Neutrophil (primary cell): Measurements from ENCODE around the gene SDK2.

Experiments
- H3K27ac ChIP-seq: fragments of 200-600 bp; sonication (generic); 2 replicates; pipeline ENCODE4 v1.5.1; 2016; ENCODE audit warnings: mild to moderate bottlenecking, moderate library complexity
- H3K27me3 ChIP-seq: fragments of 200-600 bp; sonication (generic); 2 replicates; pipeline ENCODE4 v1.6.0; 2016; ENCODE audit warnings: mild to moderate bottlenecking
- H3K36me3 ChIP-seq: fragments of 200-600 bp; sonication (generic); 2 replicates; pipeline ENCODE4 v1.5.1; 2017
- H3K4me1 ChIP-seq, 2 experiments: fragments of 200-600 bp in 1 of 2; sonication (generic) in 1 of 2; 1 replicate in 1 of 2; 2 replicates in 1 of 2; pipeline versions ENCODE4 v1.5.1 to v1.6.1; 2013 to 2016; ENCODE audit warnings: low read depth in 1 of 2, low read length in 1 of 2, mild to moderate bottlenecking in 1 of 2, moderate library complexity in 1 of 2; ENCODE audit not compliant: control insufficient read depth in 1 of 2, insufficient read depth in 1 of 2
- H3K4me3 ChIP-seq, 2 experiments: fragments of 200-600 bp in 1 of 2; sonication (generic) in 1 of 2; 1 replicate in 1 of 2; 2 replicates in 1 of 2; pipeline ENCODE4 v1.5.1; 2013 to 2016; ENCODE audit warnings: low read depth in 1 of 2, low read length in 1 of 2, mild to moderate bottlenecking in 1 of 2, moderate library complexity in 1 of 2
- H3K9me3 ChIP-seq: fragments of 200-600 bp; sonication (generic); 2 replicates; pipeline ENCODE4 v1.5.1; 2016
- TF ChIP-seq, protein P1 (sequence below): fragments of 200-600 bp; sonication (generic); IDR thresholded peaks from 2 replicates; pipeline ENCODE4 v1.5.1; 2016; ENCODE audit warnings: antibody characterized with exemption

The SDK2 gene

GRCh38 chr17:73643852-73644144 is 447 bp downstream of the SDK2 start:
- H3K27me3 ChIP-seq = peaks cover 98% of the 10 kb centered on the region
- no peaks in the 10 kb centered on the region for H3K36me3 ChIP-seq
- H3K9me3 ChIP-seq = no peaks in the 10 kb centered on the region
- H3K4me1 ChIP-seq = peaks cover 0 to 19% of the 10 kb centered on the region in 2 experiments
- no peak overlapping the region for H3K4me3 ChIP-seq
- TF ChIP-seq, protein P1, sequence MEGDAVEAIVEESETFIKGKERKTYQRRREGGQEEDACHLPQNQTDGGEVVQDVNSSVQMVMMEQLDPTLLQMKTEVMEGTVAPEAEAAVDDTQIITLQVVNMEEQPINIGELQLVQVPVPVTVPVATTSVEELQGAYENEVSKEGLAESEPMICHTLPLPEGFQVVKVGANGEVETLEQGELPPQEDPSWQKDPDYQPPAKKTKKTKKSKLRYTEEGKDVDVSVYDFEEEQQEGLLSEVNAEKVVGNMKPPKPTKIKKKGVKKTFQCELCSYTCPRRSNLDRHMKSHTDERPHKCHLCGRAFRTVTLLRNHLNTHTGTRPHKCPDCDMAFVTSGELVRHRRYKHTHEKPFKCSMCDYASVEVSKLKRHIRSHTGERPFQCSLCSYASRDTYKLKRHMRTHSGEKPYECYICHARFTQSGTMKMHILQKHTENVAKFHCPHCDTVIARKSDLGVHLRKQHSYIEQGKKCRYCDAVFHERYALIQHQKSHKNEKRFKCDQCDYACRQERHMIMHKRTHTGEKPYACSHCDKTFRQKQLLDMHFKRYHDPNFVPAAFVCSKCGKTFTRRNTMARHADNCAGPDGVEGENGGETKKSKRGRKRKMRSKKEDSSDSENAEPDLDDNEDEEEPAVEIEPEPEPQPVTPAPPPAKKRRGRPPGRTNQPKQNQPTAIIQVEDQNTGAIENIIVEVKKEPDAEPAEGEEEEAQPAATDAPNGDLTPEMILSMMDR = no peak
- H3K27ac ChIP-seq = no peak overlapping the region

DNA sequence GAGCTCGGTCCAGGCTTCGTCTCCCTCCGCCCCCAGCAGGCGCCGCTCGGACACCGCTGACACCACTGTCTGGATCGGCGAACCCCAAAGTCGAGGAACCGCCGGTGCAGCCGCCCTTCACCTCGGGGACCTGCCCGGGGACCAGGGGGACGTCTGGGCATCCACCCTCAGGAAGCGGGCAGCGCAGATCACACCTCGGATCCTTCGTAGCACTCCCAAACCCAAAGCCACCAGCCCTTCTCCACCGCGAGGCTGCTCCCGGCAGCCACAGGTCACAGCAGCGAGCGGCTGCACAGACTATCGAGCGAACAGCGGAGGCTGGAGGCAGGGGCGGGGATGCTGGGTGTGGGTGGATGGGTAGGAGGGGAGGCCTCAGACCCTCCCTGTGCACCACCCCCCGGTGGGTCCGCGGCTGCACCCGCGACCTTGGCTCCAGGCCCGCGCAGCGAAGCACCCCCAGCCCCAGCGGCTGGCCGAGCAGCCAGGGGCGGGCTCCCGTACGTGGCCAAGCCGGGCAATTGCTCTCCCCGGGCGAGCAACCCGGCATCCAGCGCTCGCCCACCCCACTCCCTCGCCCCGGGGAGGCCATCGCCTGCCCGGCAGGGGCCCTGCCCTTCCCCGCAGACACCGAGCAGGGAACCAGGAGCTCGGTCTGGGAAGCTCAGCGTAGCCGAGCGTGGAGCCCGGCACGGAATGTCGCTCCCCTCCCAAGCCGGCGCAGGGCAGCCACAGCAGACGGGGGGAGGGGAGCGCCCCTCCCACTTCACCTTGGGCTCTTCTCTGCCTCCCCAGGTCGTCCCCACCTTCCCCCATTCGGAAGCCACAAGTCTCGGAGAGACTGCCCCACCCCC is 1.0 kb downstream of the SDK2 start:
- peaks cover 0 to 19% of the 10 kb centered on the region in 2 experiments for H3K4me1 ChIP-seq
- H3K9me3 ChIP-seq = no peaks in the 10 kb centered on the region
- H3K4me3 ChIP-seq = no peak overlapping the region
- no peak overlapping the region for H3K27ac ChIP-seq
- H3K27me3 ChIP-seq = peaks cover 93% of the 10 kb centered on the region
- TF ChIP-seq, protein P1 = no peak
- no peaks in the 10 kb centered on the region for H3K36me3 ChIP-seq

DNA sequence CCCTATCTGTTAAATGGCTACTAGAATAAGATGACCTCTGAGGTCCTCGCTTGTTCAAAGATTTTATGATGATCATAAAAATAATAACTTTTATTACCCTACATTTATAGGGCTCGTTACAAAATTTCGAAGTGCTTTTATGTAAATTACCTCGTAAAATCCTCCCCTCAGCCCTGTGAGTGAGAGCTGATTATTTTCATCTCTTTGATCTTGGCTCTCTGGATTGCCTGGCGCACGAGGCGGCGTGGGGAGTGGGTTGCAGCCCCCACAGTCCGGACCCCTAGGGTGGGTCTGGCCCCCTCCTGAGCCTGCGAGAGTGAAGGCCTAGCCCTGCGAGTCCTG is 1.6 kb downstream of the SDK2 start:
- TF ChIP-seq, protein P1 = no peak
- H3K27ac ChIP-seq = no peak overlapping the region
- peaks cover 0 to 19% of the 10 kb centered on the region in 2 experiments for H3K4me1 ChIP-seq
- no peaks in the 10 kb centered on the region for H3K9me3 ChIP-seq
- no peaks in the 10 kb centered on the region for H3K36me3 ChIP-seq
- no peak overlapping the region for H3K4me3 ChIP-seq
- H3K27me3 ChIP-seq = peaks cover 87% of the 10 kb centered on the region

DNA sequence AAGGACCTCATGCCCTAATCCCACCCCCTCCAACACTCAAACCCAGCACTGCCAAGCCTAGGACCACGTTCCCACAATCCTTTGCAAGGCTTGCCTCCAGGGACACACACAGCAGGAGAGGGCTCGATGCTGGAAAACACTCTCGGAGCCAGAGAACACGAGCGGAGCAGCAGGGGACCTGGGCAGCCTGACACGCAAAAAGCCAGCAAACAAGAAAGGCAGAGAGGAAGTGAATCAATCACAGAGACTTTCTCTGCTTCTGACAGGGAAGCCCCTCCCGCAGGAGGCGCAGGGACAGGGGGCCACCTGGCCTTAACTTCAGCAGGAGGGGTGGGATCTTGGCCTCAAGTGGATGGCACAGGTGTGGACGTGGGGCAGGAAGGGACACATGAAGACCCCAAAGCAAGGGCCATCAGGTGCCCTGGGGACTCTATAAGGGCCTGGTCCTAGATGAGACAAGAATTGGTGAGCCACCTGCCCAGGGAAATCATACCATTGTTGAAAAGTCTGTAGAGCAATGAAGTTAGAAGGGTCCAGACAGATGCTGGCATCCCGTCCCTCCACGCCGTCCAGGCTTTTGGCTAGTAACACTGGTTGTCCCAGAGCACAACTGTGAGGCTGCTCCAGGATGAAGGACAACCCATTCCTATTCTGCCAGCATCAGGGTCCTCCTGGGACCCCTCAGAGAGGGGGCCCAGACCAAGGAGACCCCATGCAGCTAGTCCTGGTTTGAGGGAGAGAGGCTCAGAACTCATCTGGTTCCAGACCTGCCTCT is 2.2 kb downstream of the SDK2 start:
- Histone ChIP-seq H3K27me3 (peaks cover 81% of the 10 kb centered on the region), H3K4me3 (no peak overlapping the region), H3K27ac (no peak overlapping the region)

DNA sequence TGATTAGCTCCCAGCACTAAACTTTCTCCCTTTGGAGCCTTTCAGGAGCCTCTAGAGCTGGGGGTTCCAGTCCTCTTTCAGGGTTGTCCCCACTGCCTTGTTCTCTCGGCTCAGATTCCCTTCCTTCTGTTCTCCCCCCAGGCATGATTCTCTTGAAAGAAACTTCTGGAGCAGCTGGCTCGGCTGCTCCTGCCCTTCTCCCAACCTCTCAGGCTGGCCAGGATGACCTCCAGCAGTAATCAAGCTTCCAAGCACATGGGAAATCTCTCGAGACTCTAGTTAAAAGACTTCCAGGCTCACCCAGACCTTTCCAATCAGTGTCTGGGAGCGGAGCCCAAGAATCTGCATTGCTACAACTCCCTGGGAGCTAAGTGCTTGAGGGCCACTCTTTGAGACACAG is 3.6 kb downstream of the SDK2 start:
- no peak overlapping the region for H3K27ac ChIP-seq
- H3K27me3 ChIP-seq = peaks cover 67% of the 10 kb centered on the region
- no peaks in the 10 kb centered on the region for H3K9me3 ChIP-seq
- H3K36me3 ChIP-seq = no peaks in the 10 kb centered on the region
- TF ChIP-seq, protein P1 = no peak
- H3K4me1 ChIP-seq = peaks cover 0 to 19% of the 10 kb centered on the region in 2 experiments
- H3K4me3 ChIP-seq = no peak overlapping the region

More for the DNA sequence above, 2.2 kb downstream of the SDK2 start:
- TF ChIP-seq, protein P1 = no peak
- Histone ChIP-seq H3K9me3 (no peaks in the 10 kb centered on the region), H3K36me3 (no peaks in the 10 kb centered on the region), H3K4me1 (peaks cover 0 to 19% of the 10 kb centered on the region in 2 experiments)
